Measurements from ENCODE around the gene MAP3K1. TPM values are rescaled to one million over a fixed set of nuclear protein-coding genes. Genes with fewer than 3 reads are reported as not detected.

Gene MAP3K1
- total RNA-seq, 1 experiment from 2014 or later: 5.7 TPM

GRCh38 chr5:56862909-56863308 is 47.6 kb downstream of the MAP3K1 start:
- ATAC-seq: no peak
- POLR2A ChIA-PET (ENCODE audit: unreplicated experiment): no interaction called here
- Histone ChIP-seq H4K20me1 (ENCODE audit: low read length) (no peaks in the 10 kb centered on the region), H3K79me2 (ENCODE audit: low read length) (no peaks in the 10 kb centered on the region), H3K36me3 (ENCODE audit: low read depth, low read length) (no peaks in the 10 kb centered on the region), H3F3A (ENCODE audit: low read length, unreplicated experiment) (no peaks in the 10 kb centered on the region), H3K9ac (ENCODE audit: low read length) (no peak overlapping the region), H3K27ac (ENCODE audit: low read length) (no peak overlapping the region), H3K9me3 (ENCODE audit: low read length) (no peaks in the 10 kb centered on the region), H2AFZ (ENCODE audit: low read length) (no peak overlapping the region), H3K27me3 (ENCODE audit: low read length) (no peaks in the 10 kb centered on the region), H3K4me1 (ENCODE audit: insufficient read depth, low read length) (no peaks in the 10 kb centered on the region), H3K9me2 (replicated peaks; ENCODE audit: low read length) (no peaks in the 10 kb centered on the region), H3K4me2 (ENCODE audit: low read length) (no peak overlapping the region), H3K4me3 (ENCODE audit: low read length) (no peak overlapping the region)
- TF ChIP-seq CTCF (conservative IDR thresholded peaks at IDR 0.05; ENCODE audit: low read depth, low read length) (no peak), EZH2phosphoT487 (IDR thresholded peaks at IDR 0.05; ENCODE audit: borderline replicate concordance, low read length) (no peak), EZH2 (IDR thresholded peaks at IDR 0.05; ENCODE audit: low read length, unreplicated experiment) (no peak)
- CTCF ChIA-PET: no interaction called here
- intact Hi-C loops (cut with micrococcal nuclease): no loop called here
- BruUV-seq (replicated peaks): no TSS peak
- peak; percentile 6 for DNase-seq

GRCh38 chr5:56871777-56872176 is 56.4 kb downstream of the MAP3K1 start:
- H2AFZ ChIP-seq (ENCODE audit: low read length): no peak overlapping the region
- ATAC-seq (no peak), DNase-seq (no peak)
- 0 out of 2 replicates have a peak, but pooled peaks cover 3% of the 10 kb centered on the region for H3K36me3 ChIP-seq (ENCODE audit: low read depth, low read length)
- H3K27me3 ChIP-seq (ENCODE audit: low read length): no peaks in the 10 kb centered on the region
- H3K4me2 ChIP-seq (ENCODE audit: low read length): no peak overlapping the region
- no peak overlapping the region for H3K27ac ChIP-seq (ENCODE audit: low read length)
- no TSS peak for BruUV-seq (replicated peaks)
- ChIA-PET CTCF (no interaction called here), POLR2A (ENCODE audit: unreplicated experiment) (no interaction called here)
- H3F3A ChIP-seq (ENCODE audit: low read length, unreplicated experiment): no peaks in the 10 kb centered on the region
- no peaks in the 10 kb centered on the region for H3K9me3 ChIP-seq (ENCODE audit: low read length)
- H3K9me2 ChIP-seq (replicated peaks; ENCODE audit: low read length): no peaks in the 10 kb centered on the region
- TF ChIP-seq EZH2phosphoT487 (IDR thresholded peaks at IDR 0.05; ENCODE audit: borderline replicate concordance, low read length) (no peak), EZH2 (IDR thresholded peaks at IDR 0.05; ENCODE audit: low read length, unreplicated experiment) (no peak), CTCF (conservative IDR thresholded peaks at IDR 0.05; ENCODE audit: low read depth, low read length) (no peak)
- H3K79me2 ChIP-seq (ENCODE audit: low read length): no peaks in the 10 kb centered on the region
- no peaks in the 10 kb centered on the region for H4K20me1 ChIP-seq (ENCODE audit: low read length)
- H3K4me1 ChIP-seq (ENCODE audit: insufficient read depth, low read length): no peaks in the 10 kb centered on the region
- H3K9ac ChIP-seq (ENCODE audit: low read length): no peak overlapping the region
- intact Hi-C loops (cut with micrococcal nuclease): no loop called here
- H3K4me3 ChIP-seq (ENCODE audit: low read length): no peak overlapping the region

- Histone ChIP-seq H3F3A (ENCODE audit: low read length, unreplicated experiment) (no peaks in the 10 kb centered on the region), H3K4me3 (ENCODE audit: low read length) (no peak overlapping the region), H2AFZ (ENCODE audit: low read length) (no peak overlapping the region), H3K79me2 (ENCODE audit: low read length) (no peaks in the 10 kb centered on the region), H3K4me1 (ENCODE audit: insufficient read depth, low read length) (no peaks in the 10 kb centered on the region), H3K9me3 (ENCODE audit: low read length) (no peaks in the 10 kb centered on the region), H3K27me3 (ENCODE audit: low read length) (no peaks in the 10 kb centered on the region), H3K9ac (ENCODE audit: low read length) (no peak overlapping the region), H3K9me2 (replicated peaks; ENCODE audit: low read length) (no peaks in the 10 kb centered on the region), H3K36me3 (ENCODE audit: low read depth, low read length) (0 out of 2 replicates have a peak, but pooled peaks cover 3% of the 10 kb centered on the region), H4K20me1 (ENCODE audit: low read length) (no peaks in the 10 kb centered on the region), H3K4me2 (ENCODE audit: low read length) (no peak overlapping the region), H3K27ac (ENCODE audit: low read length) (no peak overlapping the region)
- BruUV-seq (replicated peaks): no TSS peak
- CTCF ChIA-PET: no interaction called here
- no peak for TF ChIP-seq CTCF (conservative IDR thresholded peaks at IDR 0.05; ENCODE audit: low read depth, low read length)
- no peak for TF ChIP-seq EZH2phosphoT487 (IDR thresholded peaks at IDR 0.05; ENCODE audit: borderline replicate concordance, low read length)
- no peak for TF ChIP-seq EZH2 (IDR thresholded peaks at IDR 0.05; ENCODE audit: low read length, unreplicated experiment)
- ATAC-seq: no peak
- no peak for DNase-seq
- POLR2A ChIA-PET (ENCODE audit: unreplicated experiment): no interaction called here
- intact Hi-C loops (cut with micrococcal nuclease): no loop called here
These were observed 57.7 kb downstream of the MAP3K1 start for GRCh38 chr5:56873056-56873455.
